Ovary (tissue), 9 donors: ENCODE data around the gene SLC26A11. TPM values are rescaled to one million over a fixed set of nuclear protein-coding genes. Genes with fewer than 3 reads are reported as not detected.

Source experiments
- DNase-seq, 5 donors: peaks; one replicate each; pipeline ENCODE4 v3.0.0-alpha.2; 2019 to 2020
- H3K27ac ChIP-seq, 2 donors: fragments of 200-600 bp; one replicate each; pipeline versions ENCODE4 v1.5.1 to v1.8.0; 2019 to 2022
- H3K27me3 ChIP-seq: fragments of 200-600 bp; one replicate; pipeline ENCODE4 v1.8.0; 2022
- H3K36me3 ChIP-seq: fragments of 200-600 bp; sonication (generic); one replicate; pipeline ENCODE4 v1.5.1; 2019
- H3K4me1 ChIP-seq: one replicate; pipeline ENCODE4 v1.8.1; 2013; ENCODE audit warnings: mild to moderate bottlenecking, moderate library complexity; ENCODE audit not compliant: insufficient read depth
- H3K4me3 ChIP-seq: fragments of 200-600 bp; sonication (generic); one replicate; pipeline ENCODE4 v1.5.1; 2017
- H3K9me3 ChIP-seq, 2 donors: fragments of 200-600 bp in 1 of 2; sonication (generic) in 1 of 2; one replicate each; pipeline versions ENCODE4 v1.5.1 to v1.8.1; 2013 to 2019; ENCODE audit warnings: mild to moderate bottlenecking in 1 of 2, moderate library complexity in 1 of 2
- CTCF ChIP-seq, 3 donors: fragments of 450-650 bp in 2 of 3; fragments of 200-600 bp in 1 of 3; IDR thresholded peaks; one replicate each; pipeline versions ENCODE4 v1.5.1 to v1.8.0; 2016 to 2022; ENCODE audit warnings: antibody characterized with exemption in 3 of 3, mild to moderate bottlenecking in 1 of 3
- EP300 ChIP-seq: sonication (generic); formaldehyde crosslinking; IDR thresholded peaks from one replicate; pipeline ENCODE4 v1.6.1; 2017; ENCODE audit warnings: antibody characterized with exemption
- POLR2A ChIP-seq: fragments of 450-650 bp; IDR thresholded peaks from one replicate; pipeline ENCODE4 v1.6.1; 2017; ENCODE audit warnings: antibody characterized with exemption, mild to moderate bottlenecking, moderate library complexity
- WGBS, 3 donors: extraction: QIAGEN DNeasy Blood & Tissue Kit in 1 of 3; methylation state at CpG; one replicate each; pipeline versions ENCODE4 v1.1.5 to v1.1.7; 2013 to 2017; 5-methylcytosine and 5-hydroxymethylcytosine counted together
- intact Hi-C, 4 donors: fragments of 100-400 bp; cut with DNase I; formaldehyde crosslinking; loops; one replicate each; pipeline versions ENCODE4 v1.11.0 to v1.15.1; 2022 to 2023
- polyA plus RNA-seq, 2 donors: library from polyadenylated mRNA; stranded (reverse); fragments of 200-250 nt in 1 of 2; fragments of 350-450 nt in 1 of 2; fragmentation: Illumina TruSeq in 1 of 2; extraction: RNeasy Lipid Tissue Mini Kit (QIAGEN cat#74804) in 1 of 2; gene quantifications; one replicate each; pipeline ENCODE4 v1.2.3, GENCODE V29; 2013 to 2014
- total RNA-seq, 7 donors: library from RNA; depleted of rRNA in 2 of 7; stranded (reverse); fragments of >200 nt in 2 of 7; fragmentation: NEBNext Ultra II Directional in 3 of 7; extraction: Animal tissue kit (Norgen Biotek cat#: 25700) in 3 of 7; gene quantifications; one replicate each; pipeline versions ENCODE4 v1.1.0 to v1.2.4, GENCODE V29; 2016 to 2023
- donor health status: DM: no; HTN: no; CAD: no; lungs with moderate emphysema.
- donor health status: DM: no; HTN: no; CAD: no.
- donor health status: Bipolar disorder and iron deficiency.
- donor health status: DM: yes; HTN: yes; CAD: no.
- donor health status: DM: no; HTN: no; CAD: no.
- donor health status: DM: yes; HTN: yes; CAD: no.

SLC26A11 gene
- total and polyA plus RNA-seq, 9 donors = 8.4 to 30.3 (median 22.8) TPM

GRCh38 chr17:80264205-80265075 is 44.2 kb downstream of the SLC26A11 start:
- TF ChIP-seq CTCF (IDR thresholded peaks at IDR 0.05) = no peak
- no peak for TF ChIP-seq EP300
- no peak for TF ChIP-seq POLR2A
- Histone ChIP-seq H3K4me1 (peaks cover 16% of the 10 kb centered on the region), H3K27ac (no peak overlapping the region), H3K27me3 (no peaks in the 10 kb centered on the region), H3K4me3 (peak overlapping the region; percentile 32), H3K36me3 (no peaks in the 10 kb centered on the region), H3K9me3 (no peaks in the 10 kb centered on the region)
- WGBS, 3 donors = 44 to 65% (median 46%) methylated on average over 19 of the region's 19 CpGs
- intact Hi-C loops = loop anchor here in 1 of 4 donors (10.0 kb wide), 1 partner anchor 90 kb away; no protein-coding TSS in a partner anchor
- no peak for DNase-seq

GRCh38 chr17:80265205-80266068 is 45.2 kb downstream of the SLC26A11 start:
- H3K4me1 ChIP-seq = peaks cover 16% of the 10 kb centered on the region
- no peaks in the 10 kb centered on the region for H3K27me3 ChIP-seq
- TF ChIP-seq POLR2A = no peak
- TF ChIP-seq CTCF (IDR thresholded peaks at IDR 0.05) = no peak
- TF ChIP-seq EP300 = no peak
- H3K27ac ChIP-seq = no peak overlapping the region
- no peaks in the 10 kb centered on the region for H3K36me3 ChIP-seq
- intact Hi-C loops = loop anchor here in 1 of 4 donors (10.0 kb wide), 1 partner anchor 89 kb away; no protein-coding TSS in a partner anchor
- 87 to 94% (median 92%) methylated on average over 17 of the region's 17 CpGs for WGBS, 3 donors
- no peak overlapping the region for H3K4me3 ChIP-seq
- no peaks in the 10 kb centered on the region for H3K9me3 ChIP-seq
- DNase-seq = no peak

- 84 to 89% (median 87%) methylated on average over 6 of the region's 6 CpGs for WGBS, 3 donors
- H3K4me1 ChIP-seq = peaks cover 16% of the 10 kb centered on the region
- H3K36me3 ChIP-seq = no peaks in the 10 kb centered on the region
- DNase-seq = no peak
- intact Hi-C loops = loop anchor here in 1 of 4 donors (10.0 kb wide), 1 partner anchor 87 kb away; no protein-coding TSS in a partner anchor
- no peak overlapping the region for H3K27ac ChIP-seq
- H3K27me3 ChIP-seq = no peaks in the 10 kb centered on the region
- TF ChIP-seq CTCF (IDR thresholded peaks at IDR 0.05) (no peak), EP300 (no peak), POLR2A (no peak)
- H3K4me3 ChIP-seq = no peak overlapping the region
- no peaks in the 10 kb centered on the region for H3K9me3 ChIP-seq
These were observed 47.2 kb downstream of the SLC26A11 start for GRCh38 chr17:80267391-80267790.

GRCh38 chr17:80268427-80268826 is 48.2 kb downstream of the SLC26A11 start:
- intact Hi-C loops = loop anchor here in 1 of 4 donors (10.0 kb wide), 1 partner anchor 86 kb away; no protein-coding TSS in a partner anchor
- no peak overlapping the region for H3K4me3 ChIP-seq
- WGBS, 3 donors = 80 to 96% (median 94%) methylated on average over 4 of the region's 4 CpGs
- H3K9me3 ChIP-seq = no peaks in the 10 kb centered on the region
- peaks cover 10% of the 10 kb centered on the region for H3K4me1 ChIP-seq
- no peaks in the 10 kb centered on the region for H3K36me3 ChIP-seq
- TF ChIP-seq EP300 (no peak), POLR2A (no peak), CTCF (IDR thresholded peaks at IDR 0.05) (no peak)
- H3K27ac ChIP-seq = no peak overlapping the region
- DNase-seq = no peak
- no peaks in the 10 kb centered on the region for H3K27me3 ChIP-seq
